CD4-positive, alpha-beta T cell treated with Interleukin-12 subunit alpha and Interleukin-12 subunit beta, for 1 hour (primary cell): Measurements from ENCODE around the gene MGA.
A peak's percentile ranks its signal among the peaks of the same experiment; 100 is the strongest.

Experiments used
- DNase-seq: peaks from one replicate; pipeline ENCODE4 v3.0.0-alpha.2; 2020

The MGA gene

DNA sequence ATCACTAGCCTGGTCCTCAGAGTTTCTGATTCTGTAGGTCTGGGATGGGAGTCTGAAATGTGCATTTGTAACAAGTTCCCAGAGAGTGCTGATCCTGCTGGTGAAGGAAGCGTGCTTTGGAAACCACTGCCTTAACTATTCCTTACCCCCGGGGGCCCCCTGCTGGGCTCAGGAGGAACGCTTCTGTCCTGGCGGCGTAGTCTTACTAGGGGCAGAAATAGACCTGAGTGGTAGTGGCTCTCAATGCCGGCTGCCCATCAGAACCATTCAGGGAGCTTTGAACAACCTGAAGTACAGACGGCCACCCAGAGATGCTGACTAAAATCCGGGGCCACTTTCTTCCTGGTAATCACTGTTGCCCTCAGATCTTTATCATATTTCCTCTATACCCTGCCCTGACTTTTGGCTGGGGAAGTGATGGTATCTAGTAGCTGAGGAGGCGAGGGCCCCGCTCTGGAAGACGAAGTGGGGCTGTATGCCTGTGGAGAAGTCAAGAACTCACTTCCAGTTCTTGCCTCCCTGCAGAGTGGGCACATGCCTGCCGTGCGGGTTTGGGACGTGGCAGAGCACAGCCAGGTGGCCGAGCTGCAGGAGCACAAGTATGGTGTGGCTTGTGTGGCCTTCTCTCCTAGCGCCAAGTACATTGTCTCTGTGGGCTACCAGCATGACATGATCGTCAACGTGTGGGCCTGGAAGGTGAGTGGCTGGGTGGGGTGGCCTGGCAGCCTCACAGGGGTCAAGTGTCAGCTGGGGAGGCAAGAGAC lies 151.4 kb downstream of the MGA start:
- DNase-seq = peak; percentile 78

- no peak for DNase-seq
Measured at GRCh38 chr15:41812820-41813375, 152.7 kb downstream of the MGA start.

DNA sequence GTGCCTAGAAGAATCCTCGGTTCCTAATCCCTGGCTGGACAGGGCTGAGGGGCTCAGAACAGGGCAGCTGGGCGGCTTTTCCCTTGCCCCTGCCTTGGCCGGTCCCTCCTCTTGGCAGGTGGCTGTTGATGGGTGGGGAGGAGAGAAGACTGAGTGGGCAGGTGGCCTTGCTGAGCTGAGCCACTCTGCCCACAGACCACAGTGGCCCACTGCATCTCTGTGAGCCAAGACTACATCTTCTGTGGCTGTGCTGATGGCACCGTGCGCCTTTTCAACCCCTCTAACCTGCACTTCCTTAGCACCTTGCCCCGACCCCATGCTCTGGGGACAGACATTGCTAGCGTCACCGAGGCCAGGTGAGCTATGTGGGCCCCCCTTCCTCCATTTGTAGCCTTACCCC lies 153.2 kb downstream of the MGA start:
- no peak for DNase-seq

GRCh38 chr15:41814534-41814933 lies 154.3 kb downstream of the MGA start:
- DNase-seq = no peak

GRCh38 chr15:41816788-41817187 lies 156.6 kb downstream of the MGA start:
- DNase-seq = no peak

- no peak for DNase-seq
Measured at GRCh38 chr15:41817327-41817726, 157.1 kb downstream of the MGA start.

DNA sequence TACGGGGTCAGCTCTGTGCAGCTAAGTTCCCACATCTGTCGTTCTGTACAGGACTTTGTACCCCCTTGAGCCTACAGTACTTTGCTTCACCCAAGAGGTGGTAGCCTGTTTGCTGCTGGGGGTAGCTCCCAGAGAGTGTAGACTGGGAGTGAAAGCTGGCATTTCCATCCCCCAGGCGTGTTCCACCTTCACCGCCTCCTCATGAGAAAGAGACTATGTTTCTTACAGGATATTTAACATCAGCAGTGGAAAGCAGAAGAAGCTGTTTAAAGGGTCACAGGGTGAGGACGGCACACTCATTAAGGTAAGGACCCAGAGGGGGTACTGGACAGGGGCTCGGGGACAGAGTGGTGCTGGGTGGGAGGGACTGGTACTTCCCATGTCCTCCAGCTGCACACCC lies 157.6 kb downstream of the MGA start:
- no peak for DNase-seq

GRCh38 chr15:41819455-41820050 lies 159.3 kb downstream of the MGA start:
- no peak for DNase-seq

GRCh38 chr15:41820791-41821423 lies 160.7 kb downstream of the MGA start:
- DNase-seq = no peak

DNA sequence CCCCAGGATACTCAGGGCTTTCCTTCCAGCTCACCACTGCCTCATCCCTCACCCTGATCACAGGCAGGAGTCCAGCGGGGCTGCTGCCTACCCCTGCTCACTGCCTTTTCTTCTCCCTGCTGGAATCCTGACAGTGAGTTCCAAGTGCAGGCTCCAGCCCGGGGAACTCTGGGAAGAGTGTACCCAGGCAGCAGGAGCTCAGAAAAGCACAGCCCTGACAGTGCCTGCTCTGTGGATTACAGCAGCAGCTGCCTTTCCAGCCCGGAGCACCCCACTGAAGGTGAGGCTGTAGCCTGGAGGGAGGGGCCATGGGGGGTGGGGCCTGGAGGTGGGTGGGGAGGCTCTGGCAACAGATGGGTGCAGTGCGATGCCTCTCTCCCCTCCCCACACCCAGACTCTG lies 161.6 kb downstream of the MGA start:
- no peak for DNase-seq

DNA sequence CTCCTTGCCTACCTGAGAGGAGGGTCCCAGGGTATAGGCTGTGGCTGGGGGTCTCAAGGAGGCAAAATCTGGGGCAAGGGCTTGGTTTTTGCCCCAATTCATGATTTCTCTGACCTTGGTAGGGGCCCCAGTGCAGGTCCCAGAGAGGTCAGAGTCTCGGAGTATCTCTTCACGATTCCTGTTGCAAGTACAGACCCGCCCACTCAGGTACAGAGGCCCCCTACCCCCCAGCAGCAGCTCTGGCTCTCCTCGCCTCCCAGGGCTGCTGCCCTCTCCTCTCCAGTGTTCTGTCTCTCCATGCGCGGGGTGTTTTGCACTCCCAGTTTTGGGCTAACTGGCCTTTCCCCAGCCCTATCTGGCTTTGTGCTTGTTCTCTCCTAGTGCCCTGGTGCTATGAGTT lies 162.3 kb downstream of the MGA start:
- no peak for DNase-seq
